A673 (cell line): ENCODE results near the gene NRP2.

Experiments
- CTCF ChIP-seq: fragments of 300-800, 200-600 bp; sonication (generic); conservative IDR thresholded peaks from 2 replicates; pipeline ENCODE4 v1.5.1; 2017; ENCODE audit warnings: low read depth, mild to moderate bottlenecking, antibody characterized with exemption, low read length, moderate library complexity, mixed read lengths
- EZH2 ChIP-seq: fragments of 200-600 bp; sonication (generic); IDR thresholded peaks from 2 replicates; pipeline ENCODE4 v1.6.1; 2017; ENCODE audit warnings: borderline replicate concordance, low read depth, mild to moderate bottlenecking, mixed read lengths, antibody characterized with exemption, low read length; ENCODE audit not compliant: poor library complexity, severe bottlenecking

GRCh38 chr2:205670292-205670691 lies 12.0 kb upstream of the NRP2 start:
- TF ChIP-seq EZH2 (no peak), CTCF (no peak)
